Cardiac fibroblast (primary cell): ENCODE data around the gene GRID2.

Experiments used
- DNase-seq, 2 donors: peaks; one replicate each; pipeline versions ENCODE4 v3.0.0 to v3.0.0-alpha.2; 2010; ENCODE audit warnings: low read depth in 2 of 2
- H3K4me3 ChIP-seq, 2 donors: replicated peaks in 1 of 2; 1 replicate in 1 of 2; 2 replicates in 1 of 2; pipeline ENCODE4 v1.5.1; 2011; ENCODE audit warnings: low read depth in 2 of 2, low read length in 2 of 2, mild to moderate bottlenecking in 2 of 2, moderate library complexity in 1 of 2
- TF ChIP-seq, protein P1 (sequence below): IDR thresholded peaks from one replicate; pipeline ENCODE4 v1.5.1; 2011; ENCODE audit warnings: low read depth, mild to moderate bottlenecking, low read length, inconsistent platforms

GRID2 gene

DNA sequence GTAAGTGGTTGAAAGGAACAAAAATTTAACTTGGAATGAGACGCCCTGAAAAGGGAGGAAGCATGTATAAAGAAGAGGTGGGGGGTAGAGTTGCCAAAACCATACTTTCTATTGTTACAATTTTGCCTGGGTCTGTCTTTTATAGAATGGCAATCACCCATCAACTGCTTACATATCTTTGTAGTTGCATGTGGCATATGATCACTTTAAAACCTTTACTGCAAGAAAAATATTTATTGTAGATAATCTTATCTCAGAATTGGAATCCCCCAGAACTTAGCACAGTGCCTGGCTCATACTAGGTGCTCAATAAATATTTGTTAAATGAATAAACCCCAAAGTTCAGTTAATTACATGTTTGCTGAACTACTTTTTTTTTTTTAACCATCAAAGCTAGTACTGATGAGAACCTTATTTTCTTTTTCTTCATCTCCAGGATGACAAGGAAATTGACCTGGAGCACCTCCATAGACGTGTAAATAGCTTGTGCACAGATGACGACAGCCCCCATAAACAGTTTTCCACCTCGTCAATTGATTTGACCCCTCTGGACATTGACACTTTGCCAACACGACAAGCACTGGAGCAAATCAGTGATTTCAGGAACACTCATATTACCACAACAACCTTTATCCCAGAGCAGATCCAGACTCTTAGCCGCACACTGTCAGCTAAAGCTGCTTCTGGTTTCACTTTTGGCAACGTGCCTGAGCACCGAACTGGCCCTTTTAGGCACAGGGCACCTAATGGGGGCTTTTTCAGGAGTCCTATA, 1468.1 kb downstream of the GRID2 start:
- DNase-seq: no peak
- TF ChIP-seq, protein P1, sequence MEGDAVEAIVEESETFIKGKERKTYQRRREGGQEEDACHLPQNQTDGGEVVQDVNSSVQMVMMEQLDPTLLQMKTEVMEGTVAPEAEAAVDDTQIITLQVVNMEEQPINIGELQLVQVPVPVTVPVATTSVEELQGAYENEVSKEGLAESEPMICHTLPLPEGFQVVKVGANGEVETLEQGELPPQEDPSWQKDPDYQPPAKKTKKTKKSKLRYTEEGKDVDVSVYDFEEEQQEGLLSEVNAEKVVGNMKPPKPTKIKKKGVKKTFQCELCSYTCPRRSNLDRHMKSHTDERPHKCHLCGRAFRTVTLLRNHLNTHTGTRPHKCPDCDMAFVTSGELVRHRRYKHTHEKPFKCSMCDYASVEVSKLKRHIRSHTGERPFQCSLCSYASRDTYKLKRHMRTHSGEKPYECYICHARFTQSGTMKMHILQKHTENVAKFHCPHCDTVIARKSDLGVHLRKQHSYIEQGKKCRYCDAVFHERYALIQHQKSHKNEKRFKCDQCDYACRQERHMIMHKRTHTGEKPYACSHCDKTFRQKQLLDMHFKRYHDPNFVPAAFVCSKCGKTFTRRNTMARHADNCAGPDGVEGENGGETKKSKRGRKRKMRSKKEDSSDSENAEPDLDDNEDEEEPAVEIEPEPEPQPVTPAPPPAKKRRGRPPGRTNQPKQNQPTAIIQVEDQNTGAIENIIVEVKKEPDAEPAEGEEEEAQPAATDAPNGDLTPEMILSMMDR: no peak
- no peak overlapping the region for H3K4me3 ChIP-seq

DNA sequence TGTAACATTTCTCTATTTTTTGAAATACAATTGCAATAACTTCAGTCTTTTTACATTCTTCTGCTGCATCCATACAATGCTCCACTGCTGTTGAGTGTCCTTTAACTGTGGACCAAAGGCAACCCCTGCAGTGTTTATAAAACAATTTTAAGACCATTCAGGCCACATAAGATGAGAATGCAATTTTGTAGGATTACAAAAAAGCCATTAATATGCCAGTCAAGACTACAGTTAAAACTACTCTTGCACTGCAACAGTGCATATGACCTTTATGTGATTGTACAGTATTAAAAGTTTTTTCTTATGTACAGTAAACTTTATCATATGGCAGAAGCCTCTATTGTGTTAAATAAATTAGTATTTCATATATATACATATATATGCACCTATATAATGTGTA, 1469.1 kb downstream of the GRID2 start:
- no peak for DNase-seq
- TF ChIP-seq, protein P1: no peak
- H3K4me3 ChIP-seq: no peak overlapping the region

GRCh38 chr4:93775551-93775950, 1471.8 kb downstream of the GRID2 start:
- no peak for DNase-seq
- TF ChIP-seq, protein P1: no peak
- no peak overlapping the region for H3K4me3 ChIP-seq

GRCh38 chr4:93776386-93777080, 1472.8 kb downstream of the GRID2 start:
- DNase-seq: peak; percentile 20 to 32
- no peak overlapping the region for H3K4me3 ChIP-seq
- TF ChIP-seq, protein P1: no peak

DNA sequence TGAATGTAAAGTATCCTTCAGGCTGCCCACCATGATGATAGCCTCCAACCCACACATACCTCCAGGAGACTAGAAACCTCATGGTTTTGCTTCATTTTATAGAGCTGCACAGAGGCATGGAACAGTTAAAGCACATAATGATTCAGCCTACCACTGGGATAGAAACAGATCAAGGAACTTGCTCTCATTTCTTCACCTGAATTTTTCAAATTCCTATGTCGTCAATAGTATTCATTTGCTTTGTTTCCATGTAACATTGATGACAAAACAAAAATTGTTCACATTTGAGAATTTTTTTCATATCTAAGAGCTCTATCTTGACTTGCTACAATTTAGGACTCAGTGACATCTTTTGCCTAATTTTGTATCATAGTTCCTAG, 1473.3 kb downstream of the GRID2 start:
- no peak overlapping the region for H3K4me3 ChIP-seq
- no peak for DNase-seq
- TF ChIP-seq, protein P1: no peak

GRCh38 chr4:93779228-93779627, 1475.5 kb downstream of the GRID2 start:
- no peak for DNase-seq
- no peak overlapping the region for H3K4me3 ChIP-seq
- TF ChIP-seq, protein P1: no peak
